Pons (tissue), 1 donor: ENCODE measurements around the gene ZNF319.
A peak's percentile ranks its signal among the peaks of the same experiment; 100 is the strongest.

ENCODE experiments used
- DNase-seq: peaks from one replicate; pipeline ENCODE4 v3.0.0-alpha.2; 2016; ENCODE audit warnings: low spot score

The ZNF319 gene

GRCh38 chr16:57956270-57956808 lies 44.1 kb downstream of the ZNF319 start:
- DNase-seq, result no peak

DNA sequence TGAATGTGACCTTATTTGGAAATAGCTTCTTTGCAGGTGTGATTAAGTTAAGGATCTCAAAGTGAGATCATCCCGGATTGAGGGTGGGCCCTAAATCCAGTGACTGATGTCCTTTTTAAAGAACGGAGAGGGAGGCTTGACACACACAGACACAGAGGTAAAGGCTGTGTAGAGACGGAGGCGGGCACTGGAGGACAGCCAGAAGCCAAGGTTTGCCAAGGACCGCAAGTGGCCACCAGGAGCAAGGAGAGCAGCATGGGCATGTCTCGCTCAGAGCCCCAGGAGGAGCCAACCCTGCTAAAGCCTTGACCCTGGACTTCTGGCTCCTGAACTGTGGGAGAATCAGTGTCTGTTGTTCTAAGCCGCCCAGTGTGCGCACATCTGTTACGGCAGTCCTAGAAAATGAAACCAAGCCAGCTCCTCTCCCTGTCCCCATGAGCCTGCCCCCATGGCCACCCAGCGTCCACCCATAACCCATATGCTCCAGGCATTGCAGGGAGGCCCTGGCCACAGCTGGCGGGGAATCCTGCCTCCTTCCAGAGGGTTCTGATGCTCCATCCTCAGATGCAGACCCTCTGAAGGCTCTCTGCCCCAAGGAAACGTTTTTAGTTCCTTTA lies 44.8 kb downstream of the ZNF319 start:
- DNase-seq, result no peak

DNA sequence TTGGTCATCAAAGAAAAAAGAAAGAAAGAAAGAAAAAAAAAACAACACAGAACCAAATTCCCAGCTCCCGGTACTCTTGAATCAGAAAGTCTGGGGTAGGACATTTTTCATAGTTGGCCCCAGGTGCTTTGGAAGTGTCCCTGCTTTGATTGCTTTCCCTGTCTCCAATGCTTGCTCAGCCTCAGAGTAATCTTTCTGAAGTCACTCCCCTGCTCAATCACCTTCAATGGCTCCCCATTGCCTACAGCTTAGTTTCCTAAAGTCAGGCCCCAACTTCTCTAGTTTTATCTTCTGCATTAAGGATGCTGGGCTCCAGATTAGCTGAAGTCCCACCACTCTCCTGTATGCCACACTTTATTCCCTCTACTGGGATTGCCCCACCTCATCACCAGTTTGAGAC lies 46.6 kb downstream of the ZNF319 start:
- DNase-seq, result no peak

- DNase-seq, result no peak
These were observed 47.6 kb downstream of the ZNF319 start for GRCh38 chr16:57952909-57953308.

DNA sequence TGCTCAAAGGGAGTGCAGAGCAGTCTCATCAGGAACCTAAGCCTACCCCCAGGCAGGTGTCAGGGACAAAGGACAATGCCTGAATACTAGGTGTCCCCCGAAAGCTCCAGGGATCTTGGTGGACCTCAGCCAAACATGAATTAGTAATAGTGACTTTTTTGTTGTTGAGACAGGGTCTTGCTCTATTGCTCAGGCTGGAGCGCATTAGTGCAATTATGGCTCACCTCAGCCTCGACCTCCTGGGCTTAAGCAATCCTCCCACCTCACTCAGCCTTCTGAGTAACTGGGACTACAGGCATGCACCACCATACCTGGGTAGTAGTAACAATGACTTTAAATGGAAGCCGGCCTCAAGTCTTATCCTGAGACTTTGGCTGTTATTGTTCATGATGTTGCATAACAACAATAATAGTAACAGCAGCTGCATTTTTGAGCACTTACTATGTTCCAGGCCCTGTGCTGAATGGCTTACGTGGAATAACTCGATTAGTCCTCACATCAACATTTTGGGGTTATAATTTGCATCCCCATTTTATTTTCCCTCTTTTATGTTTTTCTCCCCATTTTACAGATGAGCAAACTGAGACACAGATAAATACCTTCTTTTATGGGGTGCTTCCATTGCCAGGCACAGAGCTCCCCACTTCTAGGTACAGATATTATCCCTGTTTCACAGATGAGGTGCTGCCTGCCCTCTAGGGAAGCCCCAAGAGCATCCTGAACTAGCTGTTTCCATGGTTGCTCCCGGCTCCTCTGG lies 49.1 kb downstream of the ZNF319 start:
- DNase-seq, result no peak

GRCh38 chr16:57950382-57950781 lies 50.1 kb downstream of the ZNF319 start:
- peak; percentile 7 for DNase-seq

- no peak for DNase-seq
These were observed 50.8 kb downstream of the ZNF319 start for GRCh38 chr16:57949595-57950238.

- no peak for DNase-seq
These were observed 51.5 kb downstream of the ZNF319 start for GRCh38 chr16:57949013-57949412.

- no peak for DNase-seq
These were observed 52.4 kb downstream of the ZNF319 start for GRCh38 chr16:57948027-57948426.

DNA sequence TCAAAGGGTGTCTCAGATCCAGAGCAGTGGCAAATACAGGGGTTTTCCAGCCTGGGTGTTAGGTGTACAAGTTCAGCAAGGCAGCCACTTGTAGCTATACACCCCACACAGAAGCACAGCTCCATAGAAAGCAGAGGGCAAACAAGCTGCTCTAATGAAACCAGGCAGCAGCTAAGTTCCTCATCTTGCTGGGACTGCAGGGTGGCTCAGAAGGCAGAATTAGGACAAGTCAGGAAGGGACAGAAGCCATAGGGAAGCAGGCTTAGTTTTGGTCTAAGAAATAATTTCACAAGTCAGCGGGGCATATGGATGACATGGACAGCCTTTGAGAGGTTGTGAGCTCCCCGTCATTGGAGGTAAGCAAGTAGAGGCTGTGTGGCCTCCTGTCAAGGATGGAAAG lies 53.2 kb downstream of the ZNF319 start:
- no peak for DNase-seq

DNA sequence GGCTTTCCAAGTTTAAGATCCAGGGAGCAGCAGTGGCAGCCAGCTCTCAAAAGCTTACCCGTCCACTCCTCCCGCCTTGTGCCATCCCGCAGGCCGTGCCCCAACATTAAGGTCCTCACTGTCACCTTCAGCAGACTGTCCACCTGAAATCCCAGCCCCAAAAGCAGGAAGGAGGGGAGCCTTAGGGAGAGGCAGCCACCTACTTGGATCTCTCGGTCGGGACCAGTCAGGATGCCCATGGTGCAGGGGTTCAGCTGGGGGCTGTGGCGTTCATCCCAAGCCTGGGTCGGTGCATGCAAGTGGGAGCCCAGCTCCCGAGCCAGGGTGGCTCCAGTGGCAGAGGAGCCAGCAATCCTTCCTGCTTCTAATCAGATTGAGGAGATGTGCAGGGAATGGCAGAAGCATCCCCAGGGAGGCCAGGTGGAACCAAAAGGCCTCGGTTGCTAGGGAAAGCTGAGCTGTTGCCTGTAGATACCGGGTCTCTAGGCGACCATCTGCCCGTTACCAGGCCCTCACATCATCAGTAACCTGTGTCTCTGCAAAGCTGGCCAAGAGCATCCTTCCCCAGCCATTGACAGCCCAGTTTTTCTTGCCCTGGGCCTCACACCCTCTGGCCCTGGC lies 54.2 kb downstream of the ZNF319 start:
- no peak for DNase-seq

DNA sequence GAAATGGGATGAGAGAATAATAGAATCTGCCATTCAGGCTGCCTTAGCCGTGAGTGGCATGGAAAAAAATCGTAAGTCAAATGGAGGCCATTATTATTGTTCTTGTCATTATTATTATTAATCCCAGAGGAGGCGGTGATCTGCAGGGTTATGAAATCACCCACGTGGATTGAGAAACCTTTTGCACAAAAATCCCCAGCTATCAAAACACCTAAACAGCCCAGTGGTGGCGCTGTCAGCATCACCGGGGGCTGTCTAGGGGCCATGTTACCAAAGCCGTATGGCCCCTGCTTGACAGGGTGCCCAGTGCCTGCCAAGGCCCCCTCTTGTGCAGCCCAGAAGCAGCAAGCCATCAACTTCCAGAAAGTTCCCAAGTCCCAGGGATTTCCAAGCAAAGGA lies 54.7 kb downstream of the ZNF319 start:
- no peak for DNase-seq

DNA sequence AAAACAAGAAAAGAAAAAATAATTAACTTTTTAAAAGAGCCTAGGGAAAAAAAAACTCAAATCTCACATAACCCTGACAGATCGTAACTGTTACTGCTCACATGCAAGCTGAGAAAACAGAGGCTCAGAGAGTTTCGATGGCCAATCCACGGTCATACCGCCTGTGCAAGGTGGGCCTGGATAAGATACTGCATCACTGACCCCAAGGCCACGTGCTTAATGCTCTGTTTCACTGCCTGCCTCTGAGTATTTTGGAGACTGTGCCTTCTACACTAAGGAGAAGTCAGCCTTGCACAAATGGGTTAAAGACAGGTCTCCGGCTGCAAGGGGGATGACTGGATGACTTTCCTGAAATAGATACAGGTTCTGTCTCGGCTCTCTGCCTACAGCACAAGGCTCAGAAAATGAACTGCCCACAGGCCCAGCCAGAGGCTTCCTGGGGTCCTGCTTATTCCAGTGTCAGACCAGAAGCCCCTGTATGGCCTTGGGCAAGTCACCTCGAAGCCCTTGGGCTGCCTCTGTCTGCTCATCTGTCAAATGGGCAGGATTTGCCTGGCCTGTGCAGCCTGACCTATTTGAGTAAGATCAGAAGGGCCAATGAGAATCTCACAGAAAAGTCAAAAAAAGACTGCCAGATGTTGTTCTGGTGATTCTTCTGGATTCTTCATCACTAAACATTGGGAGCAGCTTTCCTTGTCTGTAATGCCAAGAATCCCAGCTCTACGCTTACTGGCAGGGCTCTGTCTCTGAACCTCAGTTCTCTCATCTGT lies 55.3 kb downstream of the ZNF319 start:
- no peak for DNase-seq
